ELR (cell line): ENCODE results near the gene ELAPOR1.
A peak's percentile ranks its signal among the peaks of the same experiment; 100 is the strongest.

Source experiments
- DNase-seq: peaks from one replicate; pipeline ENCODE4 v3.0.0-alpha.2; 2015; ENCODE audit warnings: low read depth

The ELAPOR1 gene, protein sequence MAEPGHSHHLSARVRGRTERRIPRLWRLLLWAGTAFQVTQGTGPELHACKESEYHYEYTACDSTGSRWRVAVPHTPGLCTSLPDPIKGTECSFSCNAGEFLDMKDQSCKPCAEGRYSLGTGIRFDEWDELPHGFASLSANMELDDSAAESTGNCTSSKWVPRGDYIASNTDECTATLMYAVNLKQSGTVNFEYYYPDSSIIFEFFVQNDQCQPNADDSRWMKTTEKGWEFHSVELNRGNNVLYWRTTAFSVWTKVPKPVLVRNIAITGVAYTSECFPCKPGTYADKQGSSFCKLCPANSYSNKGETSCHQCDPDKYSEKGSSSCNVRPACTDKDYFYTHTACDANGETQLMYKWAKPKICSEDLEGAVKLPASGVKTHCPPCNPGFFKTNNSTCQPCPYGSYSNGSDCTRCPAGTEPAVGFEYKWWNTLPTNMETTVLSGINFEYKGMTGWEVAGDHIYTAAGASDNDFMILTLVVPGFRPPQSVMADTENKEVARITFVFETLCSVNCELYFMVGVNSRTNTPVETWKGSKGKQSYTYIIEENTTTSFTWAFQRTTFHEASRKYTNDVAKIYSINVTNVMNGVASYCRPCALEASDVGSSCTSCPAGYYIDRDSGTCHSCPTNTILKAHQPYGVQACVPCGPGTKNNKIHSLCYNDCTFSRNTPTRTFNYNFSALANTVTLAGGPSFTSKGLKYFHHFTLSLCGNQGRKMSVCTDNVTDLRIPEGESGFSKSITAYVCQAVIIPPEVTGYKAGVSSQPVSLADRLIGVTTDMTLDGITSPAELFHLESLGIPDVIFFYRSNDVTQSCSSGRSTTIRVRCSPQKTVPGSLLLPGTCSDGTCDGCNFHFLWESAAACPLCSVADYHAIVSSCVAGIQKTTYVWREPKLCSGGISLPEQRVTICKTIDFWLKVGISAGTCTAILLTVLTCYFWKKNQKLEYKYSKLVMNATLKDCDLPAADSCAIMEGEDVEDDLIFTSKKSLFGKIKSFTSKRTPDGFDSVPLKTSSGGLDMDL

DNA sequence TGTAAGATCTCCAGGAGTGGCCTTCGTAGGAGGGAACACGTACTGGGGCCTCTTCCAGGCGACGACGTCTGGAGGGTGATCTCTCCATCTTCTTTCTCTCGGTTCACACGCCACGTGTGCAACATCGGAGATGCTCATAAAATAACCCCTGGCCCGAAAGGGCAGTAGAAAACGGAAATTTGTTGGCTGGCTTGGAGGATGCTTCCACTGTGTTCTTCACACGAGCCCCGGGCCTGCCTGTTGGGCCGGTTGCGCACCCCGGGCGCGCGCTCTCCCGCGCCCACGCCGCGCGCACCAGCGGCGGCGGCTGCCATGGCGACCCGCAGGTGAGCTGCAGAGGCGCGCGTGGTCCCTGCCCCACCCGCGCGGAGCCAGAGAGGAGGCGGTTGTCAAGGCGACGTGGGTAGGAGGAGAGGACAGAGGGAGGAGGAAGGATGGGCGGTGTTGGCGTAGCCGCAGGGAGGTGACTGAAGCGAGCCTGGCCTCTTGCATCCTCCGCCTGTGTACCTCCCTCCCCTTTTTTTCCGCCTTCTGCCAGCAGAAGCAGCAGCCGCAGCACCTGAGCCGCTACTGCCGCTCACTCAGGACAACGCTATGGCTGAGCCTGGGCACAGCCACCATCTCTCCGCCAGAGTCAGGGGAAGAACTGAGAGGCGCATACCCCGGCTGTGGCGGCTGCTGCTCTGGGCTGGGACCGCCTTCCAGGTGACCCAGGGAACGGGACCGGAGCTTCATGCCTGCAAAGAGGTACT lies at the start of gene ELAPOR1:
ELAPOR1 (plus strand) TSS at position 526 of the 752 bp plus-strand sequence; CDS start at position 595, 69 bp downstream.
- DNase-seq: peak; percentile 51

- no peak for DNase-seq
Observed at GRCh38 chr1:109065137-109065536, 48.8 kb upstream of the ELAPOR1 start.

DNA sequence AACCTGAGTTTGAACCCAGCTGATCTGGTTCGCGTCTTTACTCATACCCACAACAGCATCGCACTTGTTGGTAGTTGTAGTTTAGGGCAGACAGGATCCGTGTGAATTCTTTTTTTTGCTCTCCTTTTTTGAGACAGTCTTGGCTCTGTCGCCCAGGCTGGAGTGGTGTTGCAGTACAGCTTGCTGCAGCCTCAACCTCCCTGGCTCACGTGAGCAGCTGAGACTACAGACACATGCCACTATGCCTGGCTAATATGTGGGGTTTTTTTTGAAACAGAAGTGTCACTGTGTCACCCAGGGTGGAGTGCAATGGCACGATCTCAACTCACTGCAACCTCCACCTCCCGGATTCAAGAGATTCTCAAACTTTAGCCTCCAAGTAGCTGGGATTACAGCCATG lies 46.0 kb upstream of the ELAPOR1 start:
- no peak for DNase-seq

- no peak for DNase-seq
Observed at GRCh38 chr1:109069294-109069693, 44.6 kb upstream of the ELAPOR1 start.

- peak; percentile 97 for DNase-seq
Observed at GRCh38 chr1:109075531-109076490, 38.1 kb upstream of the ELAPOR1 start, which contains the start of gene TAF13. TSS of gene TAF13 (minus strand) at chr1:109076003. CDS start at chr1:109075947, 56 bp downstream.

DNA sequence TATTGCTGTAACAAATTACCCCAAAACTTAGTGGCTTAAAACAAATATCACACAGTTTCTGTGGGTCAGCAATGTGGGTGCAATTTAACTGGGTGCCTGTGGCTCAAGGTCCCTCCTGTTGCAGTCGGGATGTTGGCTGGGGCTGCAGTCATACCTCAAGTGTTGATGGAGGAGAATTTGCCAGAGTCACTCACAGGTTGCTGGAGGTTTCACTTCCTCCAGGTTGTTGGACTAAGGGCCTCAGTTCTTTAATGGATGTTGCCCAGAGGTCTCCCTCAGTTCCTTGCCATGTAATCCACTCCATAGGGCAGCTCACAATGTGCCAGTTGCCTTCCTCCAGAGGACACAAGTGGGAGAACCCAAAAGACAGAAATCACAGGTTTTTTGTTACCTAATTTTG lies 35.6 kb upstream of the ELAPOR1 start:
- no peak for DNase-seq

DNA sequence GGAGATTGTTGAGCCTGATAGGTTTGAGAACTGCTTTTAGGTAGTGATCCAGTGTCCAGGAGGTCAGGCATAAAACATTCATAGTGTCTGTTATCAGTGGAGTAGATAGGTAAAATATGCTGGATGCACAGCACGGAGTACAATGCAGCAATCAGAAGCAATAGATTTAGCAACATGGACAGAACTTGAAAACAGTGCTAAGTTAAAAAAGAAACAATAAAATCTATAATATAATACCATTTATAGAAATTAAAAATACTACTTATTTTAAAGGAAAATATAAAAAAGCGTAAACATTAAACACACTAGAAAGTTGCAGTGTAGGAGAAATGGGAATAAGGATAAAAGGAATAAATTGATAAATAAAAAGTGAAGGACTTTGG lies 34.7 kb upstream of the ELAPOR1 start:
- DNase-seq: no peak

GRCh38 chr1:109080441-109081082 lies 33.4 kb upstream of the ELAPOR1 start:
- no peak for DNase-seq

DNA sequence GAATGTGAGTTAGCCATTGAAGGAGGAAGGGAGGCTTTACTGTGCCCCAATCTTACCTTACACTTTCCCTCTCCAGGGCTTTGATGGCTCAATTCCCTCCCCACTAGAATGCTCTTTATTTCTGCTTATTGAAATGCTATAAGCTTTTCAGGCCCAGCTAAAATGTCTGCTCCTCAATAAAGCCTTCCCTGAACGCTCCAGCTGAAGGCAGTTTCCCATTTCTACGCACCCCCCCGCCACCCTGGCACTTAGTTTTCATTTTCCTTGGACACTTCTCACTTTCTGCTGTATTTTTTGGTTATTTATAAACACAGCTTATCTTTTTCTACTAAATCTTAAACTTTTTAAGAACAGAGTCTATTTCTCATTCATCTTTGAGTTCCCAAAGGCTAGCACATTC lies 30.4 kb upstream of the ELAPOR1 start:
- no peak for DNase-seq

- no peak for DNase-seq
Observed at GRCh38 chr1:109083923-109084322, 30.0 kb upstream of the ELAPOR1 start.

- DNase-seq: peak; percentile 69
Observed at GRCh38 chr1:109084563-109085517, 29.1 kb upstream of the ELAPOR1 start.

- peak; percentile 86 for DNase-seq
Observed at GRCh38 chr1:109089242-109090015, 24.5 kb upstream of the ELAPOR1 start.

- DNase-seq: peak; percentile 96
Observed at GRCh38 chr1:109090196-109091077, 23.5 kb upstream of the ELAPOR1 start, which contains the start of gene TMEM167B. TSS of gene TMEM167B (plus strand) at chr1:109090764. CDS start at chr1:109090873, 109 bp downstream.

- DNase-seq: peak; percentile 75
Observed at GRCh38 chr1:109091078-109091838, 22.7 kb upstream of the ELAPOR1 start.

- peak; percentile 69 for DNase-seq
Observed at GRCh38 chr1:109091839-109092193, 22.1 kb upstream of the ELAPOR1 start.

GRCh38 chr1:109094377-109094803 lies 19.5 kb upstream of the ELAPOR1 start:
- peak; percentile 88 for DNase-seq
